ENCODE data around the gene PCDHGB6.

Gene PCDHGB6

DNA sequence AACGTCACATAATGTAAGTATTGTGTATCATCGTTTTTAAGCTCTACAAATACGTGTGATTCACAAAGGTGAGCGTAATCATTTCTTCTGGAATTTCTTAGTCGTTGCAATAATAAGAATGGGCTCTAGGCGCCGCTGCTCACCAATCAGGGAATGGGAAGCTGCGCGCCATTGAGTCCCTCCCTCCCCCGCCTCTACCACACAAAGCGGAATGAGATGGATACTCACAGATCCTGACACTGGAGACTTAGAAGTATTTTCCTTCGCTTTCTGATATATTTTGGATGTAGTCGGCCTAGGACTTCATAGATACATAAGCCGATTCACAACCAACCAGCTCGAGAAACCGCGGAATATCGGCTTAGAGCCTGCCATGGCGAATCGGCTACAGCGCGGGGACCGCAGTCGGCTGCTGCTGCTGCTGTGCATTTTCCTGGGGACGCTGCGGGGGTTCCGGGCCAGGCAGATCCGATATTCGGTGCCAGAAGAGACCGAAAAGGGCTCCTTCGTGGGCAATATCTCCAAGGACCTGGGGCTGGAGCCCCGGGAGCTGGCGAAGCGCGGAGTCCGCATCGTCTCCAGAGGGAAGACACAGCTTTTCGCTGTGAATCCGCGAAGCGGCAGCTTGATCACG is 13.2 kb downstream of the PCDHGB6 start, which contains the start of gene PCDHGA11:
PCDHGA11 (plus strand) TSS at position 197 of the 634 bp plus-strand sequence; CDS start at position 374, 177 bp downstream.
- peaks cover 96% of the 10 kb centered on the region for H3K36me3 Mint-ChIP-seq (ENCODE audit: low read depth)
- peaks cover 16% of the 10 kb centered on the region for H3K27me3 Mint-ChIP-seq (ENCODE audit: low read depth)
- no peak within 1 kb of the TSS for H3K27ac Mint-ChIP-seq
- no peaks in the 10 kb centered on the region for H3K4me1 Mint-ChIP-seq
- H3K4me3 Mint-ChIP-seq: no peak within 1 kb of the TSS
- peaks cover 84% of the 10 kb centered on the region for H3K9me3 Mint-ChIP-seq
- TF ChIP-seq CTCF (IDR thresholded peaks at IDR 0.05; ENCODE audit: unreplicated experiment in 3 of 3): no peak

DNA sequence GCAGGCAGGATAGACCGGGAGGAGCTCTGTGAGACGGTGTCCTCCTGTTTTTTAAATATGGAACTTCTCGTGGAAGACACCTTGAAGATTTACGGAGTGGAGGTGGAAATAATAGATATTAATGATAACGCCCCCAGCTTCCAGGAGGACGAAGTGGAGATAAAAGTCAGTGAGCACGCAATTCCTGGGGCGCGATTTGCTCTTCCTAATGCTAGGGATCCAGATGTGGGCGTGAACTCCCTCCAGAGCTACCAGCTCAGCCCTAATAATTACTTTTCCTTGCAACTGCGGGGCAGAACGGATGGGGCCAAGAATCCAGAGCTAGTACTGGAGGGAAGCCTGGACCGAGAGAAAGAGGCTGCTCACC is 13.7 kb downstream of the PCDHGB6 start:
- no peak overlapping the region for H3K27ac Mint-ChIP-seq
- H3K27me3 Mint-ChIP-seq (ENCODE audit: low read depth): peaks cover 15% of the 10 kb centered on the region
- H3K9me3 Mint-ChIP-seq: peaks cover 84% of the 10 kb centered on the region
- no peaks in the 10 kb centered on the region for H3K4me1 Mint-ChIP-seq
- H3K36me3 Mint-ChIP-seq (ENCODE audit: low read depth): peaks cover 96% of the 10 kb centered on the region
- no peak for TF ChIP-seq CTCF (IDR thresholded peaks at IDR 0.05; ENCODE audit: unreplicated experiment in 3 of 3)
- H3K4me3 Mint-ChIP-seq: no peak overlapping the region

- peaks cover 86% of the 10 kb centered on the region for H3K9me3 Mint-ChIP-seq
- peaks cover 98% of the 10 kb centered on the region for H3K36me3 Mint-ChIP-seq (ENCODE audit: low read depth)
- no peaks in the 10 kb centered on the region for H3K4me1 Mint-ChIP-seq
- peaks cover 15% of the 10 kb centered on the region for H3K27me3 Mint-ChIP-seq (ENCODE audit: low read depth)
- no peak overlapping the region for H3K4me3 Mint-ChIP-seq
- H3K27ac Mint-ChIP-seq: no peak overlapping the region
- no peak for TF ChIP-seq CTCF (IDR thresholded peaks at IDR 0.05; ENCODE audit: unreplicated experiment in 3 of 3)
These were observed 15.0 kb downstream of the PCDHGB6 start for GRCh38 chr5:141422742-141423291.

DNA sequence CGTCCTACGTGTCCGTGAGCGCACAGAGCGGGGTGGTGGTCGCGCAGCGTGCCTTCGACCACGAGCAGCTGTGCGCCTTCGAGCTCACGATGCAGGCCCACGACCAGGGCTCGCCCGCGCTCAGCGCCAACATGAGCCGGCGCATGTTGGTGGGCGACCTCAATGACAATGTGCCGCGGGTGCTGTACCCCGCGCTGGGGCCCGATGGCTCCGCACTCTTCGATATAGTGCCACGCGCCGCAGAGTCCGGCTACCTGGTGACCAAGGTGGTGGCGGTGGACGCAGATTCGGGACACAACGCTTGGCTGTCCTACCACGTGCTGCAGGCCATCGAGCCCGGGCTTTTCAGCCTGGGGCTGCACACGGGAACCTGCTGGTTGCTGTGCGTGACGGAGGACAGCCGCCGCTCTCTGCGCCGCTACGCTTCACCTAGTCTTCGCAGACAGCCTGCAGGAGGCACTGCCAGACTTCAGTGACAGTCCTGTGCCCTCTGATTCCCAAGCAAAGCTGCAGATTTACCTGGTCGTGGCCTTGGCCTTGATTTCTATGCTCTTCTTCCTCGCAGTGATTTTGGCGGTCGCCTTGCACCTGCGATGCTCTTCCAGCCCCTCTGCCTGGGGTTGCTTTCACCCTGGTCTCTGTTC is 20.1 kb downstream of the PCDHGB6 start:
- Mint-ChIP-seq H3K36me3 (ENCODE audit: low read depth) (peaks cover 98% of the 10 kb centered on the region), H3K27ac (no peak overlapping the region), H3K27me3 (ENCODE audit: low read depth) (peaks cover 8% of the 10 kb centered on the region), H3K4me3 (no peak overlapping the region), H3K9me3 (peaks cover 78% of the 10 kb centered on the region), H3K4me1 (no peaks in the 10 kb centered on the region)
- no peak for TF ChIP-seq CTCF (IDR thresholded peaks at IDR 0.05; ENCODE audit: unreplicated experiment in 3 of 3)

DNA sequence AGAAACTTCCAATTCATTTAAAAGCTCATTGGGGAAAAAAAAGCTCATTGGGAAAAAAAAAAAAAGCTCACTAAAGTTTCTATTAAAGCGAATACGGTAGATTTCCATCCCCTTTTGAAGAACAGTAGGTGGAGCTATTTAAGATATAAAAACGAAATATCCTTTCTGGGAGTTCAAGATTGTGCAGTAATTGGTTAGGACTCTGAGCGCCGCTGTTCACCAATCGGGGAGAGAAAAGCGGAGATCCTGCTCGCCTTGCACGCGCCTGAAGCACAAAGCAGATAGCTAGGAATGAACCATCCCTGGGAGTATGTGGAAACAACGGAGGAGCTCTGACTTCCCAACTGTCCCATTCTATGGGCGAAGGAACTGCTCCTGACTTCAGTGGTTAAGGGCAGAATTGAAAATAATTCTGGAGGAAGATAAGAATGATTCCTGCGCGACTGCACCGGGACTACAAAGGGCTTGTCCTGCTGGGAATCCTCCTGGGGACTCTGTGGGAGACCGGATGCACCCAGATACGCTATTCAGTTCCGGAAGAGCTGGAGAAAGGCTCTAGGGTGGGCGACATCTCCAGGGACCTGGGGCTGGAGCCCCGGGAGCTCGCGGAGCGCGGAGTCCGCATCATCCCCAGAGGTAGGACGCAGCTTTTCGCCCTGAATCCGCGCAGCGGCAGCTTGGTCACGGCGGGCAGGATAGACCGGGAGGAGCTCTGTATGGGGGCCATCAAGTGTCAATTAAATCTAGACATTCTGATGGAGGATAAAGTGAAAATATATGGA is 22.7 kb downstream of the PCDHGB6 start, which contains the start of gene PCDHGA12:
PCDHGA12 (plus strand) TSS at position 176 of the 782 bp plus-strand sequence; CDS start at position 429, 253 bp downstream.
- Mint-ChIP-seq H3K27ac (no peak within 1 kb of the TSS), H3K9me3 (peaks cover 79% of the 10 kb centered on the region), H3K36me3 (ENCODE audit: low read depth) (peaks cover 99% of the 10 kb centered on the region), H3K27me3 (ENCODE audit: low read depth) (peaks cover 8% of the 10 kb centered on the region), H3K4me3 (no peak within 1 kb of the TSS), H3K4me1 (no peaks in the 10 kb centered on the region)
- TF ChIP-seq CTCF (IDR thresholded peaks at IDR 0.05; ENCODE audit: unreplicated experiment in 3 of 3): no peak
